PC-9 (cell line): ENCODE data around the gene DLG2.

Experiments
- EZH2 ChIP-seq: fragments of 200-600 bp; sonication (generic); IDR thresholded peaks from 2 replicates; pipeline ENCODE4 v1.8.0; 2017; ENCODE audit warnings: antibody characterized with exemption, low read depth
- TF ChIP-seq, protein P1 (sequence below): fragments of 200-600 bp; sonication (generic); conservative IDR thresholded peaks from 2 replicates; pipeline ENCODE4 v1.6.1; 2017; ENCODE audit warnings: mixed run types, antibody characterized with exemption, mild to moderate bottlenecking, moderate library complexity

DNA sequence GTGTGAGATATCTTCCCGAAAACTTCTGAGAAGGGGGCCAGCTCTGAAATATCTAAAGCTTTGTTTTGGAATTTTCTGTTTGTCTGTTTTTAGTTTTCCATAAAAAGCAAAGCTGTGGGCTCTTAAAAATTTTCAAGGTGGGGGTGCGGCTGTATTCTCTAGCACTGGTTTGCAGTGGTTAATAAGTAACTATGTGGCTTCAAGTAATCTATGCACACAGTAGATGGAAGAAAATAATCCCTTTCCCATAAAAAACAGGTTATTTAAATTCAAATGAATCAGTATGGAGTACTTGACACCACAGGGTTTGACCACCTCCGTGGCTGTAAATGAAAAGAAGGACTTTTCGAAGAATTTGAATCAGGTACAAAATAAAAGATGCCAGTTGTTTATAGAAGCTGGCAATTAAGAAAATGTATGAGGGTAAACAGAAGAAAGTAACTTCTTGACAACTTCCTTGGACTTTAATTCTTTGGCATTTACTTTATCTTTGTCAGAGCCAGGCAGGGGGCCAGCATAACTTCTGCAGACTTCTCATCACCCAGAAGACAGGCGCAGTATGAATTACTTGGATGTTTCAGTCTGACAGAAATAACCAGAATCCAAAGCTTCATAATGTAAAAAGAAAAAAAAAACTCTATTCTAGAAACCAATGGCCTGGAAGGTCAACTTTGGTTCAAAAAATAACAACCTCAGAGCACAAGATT is 981.0 kb downstream of the DLG2 start:
- TF ChIP-seq, protein P1, sequence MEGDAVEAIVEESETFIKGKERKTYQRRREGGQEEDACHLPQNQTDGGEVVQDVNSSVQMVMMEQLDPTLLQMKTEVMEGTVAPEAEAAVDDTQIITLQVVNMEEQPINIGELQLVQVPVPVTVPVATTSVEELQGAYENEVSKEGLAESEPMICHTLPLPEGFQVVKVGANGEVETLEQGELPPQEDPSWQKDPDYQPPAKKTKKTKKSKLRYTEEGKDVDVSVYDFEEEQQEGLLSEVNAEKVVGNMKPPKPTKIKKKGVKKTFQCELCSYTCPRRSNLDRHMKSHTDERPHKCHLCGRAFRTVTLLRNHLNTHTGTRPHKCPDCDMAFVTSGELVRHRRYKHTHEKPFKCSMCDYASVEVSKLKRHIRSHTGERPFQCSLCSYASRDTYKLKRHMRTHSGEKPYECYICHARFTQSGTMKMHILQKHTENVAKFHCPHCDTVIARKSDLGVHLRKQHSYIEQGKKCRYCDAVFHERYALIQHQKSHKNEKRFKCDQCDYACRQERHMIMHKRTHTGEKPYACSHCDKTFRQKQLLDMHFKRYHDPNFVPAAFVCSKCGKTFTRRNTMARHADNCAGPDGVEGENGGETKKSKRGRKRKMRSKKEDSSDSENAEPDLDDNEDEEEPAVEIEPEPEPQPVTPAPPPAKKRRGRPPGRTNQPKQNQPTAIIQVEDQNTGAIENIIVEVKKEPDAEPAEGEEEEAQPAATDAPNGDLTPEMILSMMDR = no peak
- no peak for TF ChIP-seq EZH2
